GM12878 (cell line): ENCODE results near the gene TMEM45A. TPM values are rescaled to one million over a fixed set of nuclear protein-coding genes. Genes with fewer than 3 reads are reported as not detected.

Source experiments
- ATAC-seq: fragments of 200-7000 bp; cut with Tn5 transposase; 3 replicates; pipeline ENCODE4 v1.9.1; 2020; ENCODE audit warnings: mild to moderate bottlenecking, moderate library complexity
- BruUV-seq: library from RNA; stranded (reverse); fragments of 400-500 nt; replicated peaks from 2 replicates; lab custom pipeline; 2021; lab: Mats Ljungman, UMichigan
- CTCF ChIA-PET: fragments of 300-600 bp; sonication (Branson Sonifier 250); formaldehyde crosslinking; extraction: SDS; loops from one replicate; lab custom pipeline; 2021; ENCODE audit warnings: inconsistent platforms; lab: Yijun Ruan, JAX
- POLR2A ChIA-PET: fragments of 350-600 bp; formaldehyde crosslinking; extraction: SDS; loops from one replicate; lab custom pipeline; 2021; ENCODE audit warnings: inconsistent platforms; lab: Charles Lee
- RAD21 ChIA-PET: fragments of 300-600 bp; sonication (Branson Sonifier 250); formaldehyde crosslinking; loops from one replicate; lab custom pipeline; 2023; ENCODE audit warnings: antibody characterized with exemption; ENCODE audit not compliant: unreplicated experiment; lab: Charles Lee
- SMC1A ChIA-PET: fragments of 300-600 bp; sonication (Branson Sonifier 250); formaldehyde crosslinking; loops from one replicate; lab custom pipeline; 2023; ENCODE audit not compliant: unreplicated experiment, uncharacterized antibody; lab: Charles Lee
- DNase-seq: peaks from one replicate; pipeline ENCODE4 v3.0.0-alpha.2; 2011; ENCODE audit warnings: low read depth, low spot score
- FAIRE-seq: peaks from 3 replicates; lab custom pipeline; 2011; peaks lifted over from hg19 to GRCh38; lab: Jason Lieb, UNC
- H2AFZ ChIP-seq: 2 replicates; pipeline ENCODE4 v1.6.0; 2011; ENCODE audit warnings: low read depth, low read length, control low read depth; ENCODE audit not compliant: control insufficient read depth
- H3K27ac ChIP-seq: 2 replicates; pipeline ENCODE4 v1.5.1; 2011; ENCODE audit warnings: control low read depth; ENCODE audit not compliant: control insufficient read depth, insufficient read depth
- H3K27me3 ChIP-seq, 2 experiments: replicated peaks in 1 of 2; 2 replicates each; pipeline versions ENCODE4 v1.6.0 to v1.6.1; 2011; ENCODE audit warnings: low read length in 1 of 2; ENCODE audit not compliant: control insufficient read depth in 2 of 2, insufficient read depth in 2 of 2
- H3K36me3 ChIP-seq, 2 experiments: 2 replicates each; pipeline ENCODE4 v1.5.1; 2011; ENCODE audit warnings: low read length in 1 of 2; ENCODE audit not compliant: control insufficient read depth in 2 of 2, insufficient read depth in 2 of 2
- H3K4me1 ChIP-seq: 2 replicates; pipeline ENCODE4 v1.6.1; 2011; ENCODE audit warnings: mild to moderate bottlenecking, low read length, moderate library complexity, mixed read lengths; ENCODE audit not compliant: control insufficient read depth, insufficient read depth
- H3K4me2 ChIP-seq: 2 replicates; pipeline ENCODE4 v1.6.0; 2011; ENCODE audit warnings: control low read depth; ENCODE audit not compliant: control insufficient read depth, insufficient read depth
- H3K4me3 ChIP-seq: fragments of 200-600 bp; sonication (generic); 2 replicates; pipeline ENCODE4 v1.5.1; 2016
- H3K79me2 ChIP-seq: 2 replicates; pipeline ENCODE4 v1.6.0; 2011; ENCODE audit warnings: low read length; ENCODE audit not compliant: control insufficient read depth, insufficient read depth
- H3K9ac ChIP-seq: 2 replicates; pipeline ENCODE4 v1.8.0; 2011; ENCODE audit warnings: low read length, control low read depth, mixed read lengths; ENCODE audit not compliant: control insufficient read depth, insufficient read depth
- H3K9me3 ChIP-seq: replicated peaks from 3 replicates; pipeline ENCODE4 v1.5.1; 2011; ENCODE audit warnings: mild to moderate bottlenecking, low read length; ENCODE audit not compliant: control insufficient read depth, insufficient read depth
- H4K20me1 ChIP-seq: 2 replicates; pipeline ENCODE4 v1.6.0; 2011; ENCODE audit not compliant: control insufficient read depth, insufficient read depth
- CBX5 ChIP-seq: sonication (generic); IDR thresholded peaks from 2 replicates; pipeline ENCODE4 v1.6.1; 2016; ENCODE audit warnings: low read depth, moderate library complexity, mild to moderate bottlenecking, inconsistent platforms
- CHD2 ChIP-seq: IDR thresholded peaks from 2 replicates; pipeline ENCODE4 v1.6.1; 2011; ENCODE audit warnings: low read depth, low read length, improper control_type of control experiment, borderline replicate concordance
- CREM ChIP-seq: IDR thresholded peaks from 2 replicates; pipeline ENCODE4 v1.6.1; 2014; ENCODE audit warnings: antibody characterized with exemption, low read depth
- MEF2B ChIP-seq: fragments of 450-650 bp; IDR thresholded peaks from 2 replicates; pipeline ENCODE4 v1.6.1; 2018; ENCODE audit warnings: mild to moderate bottlenecking, moderate library complexity; ENCODE audit not compliant: partially characterized antibody, poor library complexity, severe bottlenecking
- MYC ChIP-seq: IDR thresholded peaks from 2 replicates; pipeline ENCODE4 v1.6.1; 2011; ENCODE audit warnings: mild to moderate bottlenecking, low read length, moderate library complexity, inconsistent platforms; ENCODE audit not compliant: insufficient read depth, insufficient replicate concordance, insufficient read length, severe bottlenecking
- NFIC ChIP-seq: IDR thresholded peaks from 2 replicates; pipeline ENCODE4 v1.6.1; 2012; ENCODE audit warnings: low read depth, mild to moderate bottlenecking, inconsistent platforms, low read length, moderate library complexity
- NKRF ChIP-seq: fragments of 450-650 bp; conservative IDR thresholded peaks from 2 replicates; pipeline ENCODE4 v1.6.1; 2017; ENCODE audit warnings: mild to moderate bottlenecking, moderate library complexity
- NR2C1 ChIP-seq: fragments of 450-650 bp; IDR thresholded peaks from 2 replicates; pipeline ENCODE4 v1.6.1; 2017; ENCODE audit warnings: antibody characterized with exemption, mild to moderate bottlenecking, moderate library complexity
- RB1 ChIP-seq: fragments of 450-650 bp; formaldehyde crosslinking; IDR thresholded peaks from 2 replicates; pipeline ENCODE4 v1.6.1; 2017; ENCODE audit warnings: mild to moderate bottlenecking, borderline replicate concordance
- SKIL ChIP-seq: fragments of 450-650 bp; IDR thresholded peaks from 2 replicates; pipeline ENCODE4 v1.6.1; 2017; ENCODE audit warnings: mild to moderate bottlenecking, low read depth, inconsistent platforms; ENCODE audit not compliant: poor library complexity, severe bottlenecking
- ZBTB11 ChIP-seq: fragments of 450-650 bp; formaldehyde crosslinking; IDR thresholded peaks from 2 replicates; pipeline ENCODE4 v1.5.0; 2022; ENCODE audit warnings: mild to moderate bottlenecking, missing genetic modification characterization
- ZNF24 ChIP-seq: fragments of 450-650 bp; IDR thresholded peaks from 2 replicates; pipeline ENCODE4 v1.6.1; 2017; ENCODE audit warnings: antibody characterized with exemption, mild to moderate bottlenecking
- ZZZ3 ChIP-seq: IDR thresholded peaks from 2 replicates; pipeline ENCODE4 v1.6.1; 2011; ENCODE audit warnings: low read depth; ENCODE audit not compliant: control insufficient read depth, insufficient read length
- in situ Hi-C: fragments of 300-500 bp; cut with MboI; formaldehyde crosslinking; loops from 9 replicates; pipeline ENCODE4 v1.14.3; 2018; ENCODE audit warnings: mixed read lengths
- intact Hi-C: fragments of 100-400 bp; cut with micrococcal nuclease; formaldehyde crosslinking; loops from one replicate; pipeline ENCODE4 v1.14.2; 2022; ENCODE audit not compliant: unreplicated experiment
- polyA plus RNA-seq, 11 experiments: library from polyadenylated mRNA; depleted of rRNA in 4 of 11; unstranded in 6 of 11; stranded (reverse) in 5 of 11; fragments of >200 nt; fragmentation: Nextera tagmentation in 4 of 11; fragmentation: Illumina TruSeq in 1 of 11; extraction: Ambion mirVana in 4 of 11; extraction: Trizol in 1 of 11; gene quantifications; 1 replicate in 1 of 11; 2 replicates in 10 of 11; pipeline versions ENCODE4 v1.2.1 to v1.2.3, GENCODE V29; 2011 to 2016; ENCODE audit warnings: inconsistent platforms in 2 of 11, missing spikeins in 2 of 11, low read depth in 1 of 11
- total RNA-seq, 4 experiments: library from RNA; depleted of rRNA in 3 of 4; stranded (reverse); fragments of >200 nt in 3 of 4; fragmentation: Illumina TruSeq in 1 of 4; extraction: Trizol in 1 of 4; gene quantifications; 2 replicates each; pipeline versions ENCODE4 v1.2.1 to v1.2.3, GENCODE V29; 2013 to 2021
- TF ChIP-seq, protein P1 (sequence below): fragments of 450-650 bp; IDR thresholded peaks from 2 replicates; pipeline ENCODE4 v1.6.1; 2017; ENCODE audit warnings: borderline replicate concordance

TMEM45A gene
- total and polyA plus RNA-seq, 10 of the 15 experiments (the other 5 are each of a cell fraction or from before 2014, with no cell fraction given): 0.34 to 5.3 (median 0.83) TPM

DNA sequence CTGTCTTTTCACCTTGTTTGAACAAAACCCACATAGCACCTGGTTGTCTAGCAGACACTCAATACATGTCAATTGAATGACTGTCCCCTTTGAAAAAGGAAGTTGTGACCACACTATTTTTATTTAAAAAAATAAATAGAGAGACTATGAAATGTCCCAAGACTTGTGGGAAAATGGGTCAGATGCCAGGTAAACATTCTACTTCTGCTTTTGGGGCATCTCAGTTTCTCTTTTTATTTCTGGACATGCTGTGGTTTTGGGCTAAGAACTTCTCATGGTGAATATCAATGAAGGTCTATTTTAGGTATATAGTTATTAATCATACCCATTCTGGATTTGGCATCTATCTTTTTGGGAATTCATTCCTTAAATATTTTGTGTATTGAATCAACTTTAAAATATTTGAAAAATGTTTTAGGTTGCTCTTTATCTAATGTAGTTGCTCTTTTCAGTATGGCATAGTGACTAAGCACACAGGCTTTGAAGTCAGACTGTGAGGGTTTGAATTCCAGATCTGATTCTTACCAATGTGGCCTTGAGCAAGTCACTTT, 4.4 kb downstream of the TMEM45A start:
- peak; percentile 72 for DNase-seq
- Histone ChIP-seq H3K27me3 (no peaks in the 10 kb centered on the region), H3K79me2 (no peaks in the 10 kb centered on the region; the same call in 1 of the 2 replicates), H3K9me3 (peaks cover 3% of the 10 kb centered on the region; the same call in 2 of the 3 replicates), H2AFZ (no peak overlapping the region), H3K36me3 (no peaks in the 10 kb centered on the region), H3K9ac (no peak overlapping the region), H3K27ac (peak overlapping the region; percentile 68), H3K4me3 (no peak overlapping the region), H3K4me2 (peak overlapping the region; percentile 77), H3K4me1 (peaks cover 20% of the 10 kb centered on the region), H4K20me1 (no peaks in the 10 kb centered on the region)
- peak; percentile 37 for ATAC-seq
- ChIA-PET CTCF (interaction anchor here (0.7 to 1.4 kb wide), 4 partner anchors 10 to 93 kb away, joined by 4 read pairs; no protein-coding TSS in a partner anchor), POLR2A (interaction anchor here (0.8 to 1.4 kb wide), 2 partner anchors 10 to 1179 kb away, joined by 3 to 4 read pairs; no protein-coding TSS in a partner anchor), SMC1A (interaction anchor here (0.7 to 1.6 kb wide), 4 partner anchors 28 to 144 kb away, joined by 3 to 5 read pairs (median 4); partner anchors contain the start of gene LNP1), RAD21 (interaction anchor here (1.2 kb wide), 3 partner anchors 10 to 34 kb away, joined by 3 to 4 read pairs (median 3); no protein-coding TSS in a partner anchor)
- in situ Hi-C loops (no loop called here), intact Hi-C loops (no loop called here)
- FAIRE-seq: peak; percentile 23
- no TSS peak for BruUV-seq
- TF ChIP-seq CREM (no peak), CBX5 (0 out of 2 replicates have a peak, but pooled peaks have one; percentile 25), NR2C1 (no peak), NKRF (no peak), SKIL (peak; percentile 75), ZZZ3 (no peak), ZBTB11 (CRISPR knock-in tag) (no peak), MEF2B (peak; percentile 89), ZNF24 (no peak), MYC (no peak), RB1 (no peak), NFIC (peak; percentile 53; the same call in 1 of the 2 replicates), CHD2 (no peak)
- TF ChIP-seq, protein P1, sequence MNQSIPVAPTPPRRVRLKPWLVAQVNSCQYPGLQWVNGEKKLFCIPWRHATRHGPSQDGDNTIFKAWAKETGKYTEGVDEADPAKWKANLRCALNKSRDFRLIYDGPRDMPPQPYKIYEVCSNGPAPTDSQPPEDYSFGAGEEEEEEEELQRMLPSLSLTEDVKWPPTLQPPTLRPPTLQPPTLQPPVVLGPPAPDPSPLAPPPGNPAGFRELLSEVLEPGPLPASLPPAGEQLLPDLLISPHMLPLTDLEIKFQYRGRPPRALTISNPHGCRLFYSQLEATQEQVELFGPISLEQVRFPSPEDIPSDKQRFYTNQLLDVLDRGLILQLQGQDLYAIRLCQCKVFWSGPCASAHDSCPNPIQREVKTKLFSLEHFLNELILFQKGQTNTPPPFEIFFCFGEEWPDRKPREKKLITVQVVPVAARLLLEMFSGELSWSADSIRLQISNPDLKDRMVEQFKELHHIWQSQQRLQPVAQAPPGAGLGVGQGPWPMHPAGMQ: no peak
